ENCODE results near the gene TOX4.

- no peak for TF ChIP-seq CTCF (IDR thresholded peaks at IDR 0.05)
- TF ChIP-seq POLR2A (IDR thresholded peaks at IDR 0.05): no peak
These were observed 36.1 kb upstream of the TOX4 start for GRCh38 chr14:21440859-21441258.
